MM.1S (cell line): ENCODE measurements around the gene TMEM163.

Experiments used
- EZH2 ChIP-seq: fragments of 300-600 bp; sonication (generic); optimal IDR thresholded peaks from 2 replicates; pipeline ENCODE3; 2017; ENCODE audit warnings: low read depth, mild to moderate bottlenecking, antibody characterized with exemption, low read length, mixed read lengths
- EZH2phosphoT487 ChIP-seq: fragments of 300-600 bp; sonication (generic); IDR thresholded peaks from 2 replicates; pipeline ENCODE4 v1.6.1; 2018; ENCODE audit warnings: antibody characterized with exemption, low read length
- TF ChIP-seq, protein P1 (sequence below): fragments of 300-600 bp; sonication (generic); IDR thresholded peaks from 2 replicates; pipeline ENCODE4 v1.5.1; 2016; ENCODE audit warnings: antibody characterized with exemption, low read length, mixed read lengths

DNA sequence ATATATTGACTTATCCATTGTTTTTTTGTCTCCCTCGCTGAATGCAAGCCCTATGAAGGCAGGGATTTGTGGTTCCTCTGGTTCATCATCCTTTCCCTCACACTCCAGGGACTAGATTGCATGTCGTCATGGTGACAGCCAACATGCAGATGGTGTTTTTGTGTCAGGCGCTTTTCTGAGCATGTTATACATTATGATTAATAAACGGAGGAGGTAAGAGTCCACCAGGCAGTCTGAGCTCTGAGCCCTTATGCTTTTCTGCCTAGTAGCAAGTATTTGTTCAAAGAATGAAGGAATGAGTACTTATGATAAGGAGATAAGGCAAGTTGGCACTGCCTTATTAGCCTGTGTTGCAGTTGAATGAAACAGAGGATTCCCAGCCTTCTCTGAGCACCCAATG lies 283.3 kb downstream of the TMEM163 start:
- TF ChIP-seq, protein P1, sequence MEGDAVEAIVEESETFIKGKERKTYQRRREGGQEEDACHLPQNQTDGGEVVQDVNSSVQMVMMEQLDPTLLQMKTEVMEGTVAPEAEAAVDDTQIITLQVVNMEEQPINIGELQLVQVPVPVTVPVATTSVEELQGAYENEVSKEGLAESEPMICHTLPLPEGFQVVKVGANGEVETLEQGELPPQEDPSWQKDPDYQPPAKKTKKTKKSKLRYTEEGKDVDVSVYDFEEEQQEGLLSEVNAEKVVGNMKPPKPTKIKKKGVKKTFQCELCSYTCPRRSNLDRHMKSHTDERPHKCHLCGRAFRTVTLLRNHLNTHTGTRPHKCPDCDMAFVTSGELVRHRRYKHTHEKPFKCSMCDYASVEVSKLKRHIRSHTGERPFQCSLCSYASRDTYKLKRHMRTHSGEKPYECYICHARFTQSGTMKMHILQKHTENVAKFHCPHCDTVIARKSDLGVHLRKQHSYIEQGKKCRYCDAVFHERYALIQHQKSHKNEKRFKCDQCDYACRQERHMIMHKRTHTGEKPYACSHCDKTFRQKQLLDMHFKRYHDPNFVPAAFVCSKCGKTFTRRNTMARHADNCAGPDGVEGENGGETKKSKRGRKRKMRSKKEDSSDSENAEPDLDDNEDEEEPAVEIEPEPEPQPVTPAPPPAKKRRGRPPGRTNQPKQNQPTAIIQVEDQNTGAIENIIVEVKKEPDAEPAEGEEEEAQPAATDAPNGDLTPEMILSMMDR: no peak
- TF ChIP-seq EZH2 (no peak), EZH2phosphoT487 (no peak)
